Renal cortical epithelial cell (primary cell): ENCODE data around the gene NSUN6. TPM values are rescaled to one million over a fixed set of nuclear protein-coding genes. Genes with fewer than 3 reads are reported as not detected.

Experiments used
- DNase-seq: peaks from one replicate; pipeline ENCODE4 v3.0.0-alpha.2; 2011; ENCODE audit warnings: low read depth
- total RNA-seq: library from RNA; depleted of rRNA; stranded (reverse); fragments of >200 nt; gene quantifications from 2 replicates; pipeline ENCODE4 v1.2.3, GENCODE V29; 2014

Gene NSUN6
- total RNA-seq, 1 donor from 2014 or later, result 12.0 TPM

DNA sequence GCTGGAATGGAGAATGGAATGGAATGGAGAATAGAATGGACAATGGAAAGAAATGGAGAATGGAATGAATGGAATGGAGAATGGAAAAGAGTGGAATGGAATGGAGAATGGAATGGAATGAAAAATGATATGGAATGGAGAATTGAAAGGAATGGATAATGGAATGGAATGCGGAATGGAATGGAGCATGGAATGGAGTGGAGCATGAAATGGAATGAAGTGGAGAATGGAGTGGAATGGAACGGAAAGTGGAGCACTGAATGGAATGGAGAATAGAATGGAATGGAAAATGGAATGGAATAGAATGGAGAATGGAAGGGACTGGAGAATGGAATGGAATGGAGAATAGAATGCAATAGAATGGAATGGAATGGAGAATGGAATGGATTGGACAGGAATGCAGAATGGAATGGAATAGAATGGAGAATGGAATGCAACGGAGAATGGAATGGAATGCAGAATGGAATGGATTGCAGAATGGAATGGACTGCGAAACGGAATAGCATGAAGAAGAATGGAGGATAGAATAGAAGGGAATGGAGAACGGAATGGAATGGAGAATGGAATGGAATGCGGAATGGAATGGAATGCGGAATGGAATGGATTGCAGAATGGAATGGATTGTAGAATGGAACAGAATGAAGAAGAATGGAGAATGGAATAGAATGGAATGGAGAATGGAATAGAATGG is 89.4 kb downstream of the NSUN6 start:
- no peak for DNase-seq

DNA sequence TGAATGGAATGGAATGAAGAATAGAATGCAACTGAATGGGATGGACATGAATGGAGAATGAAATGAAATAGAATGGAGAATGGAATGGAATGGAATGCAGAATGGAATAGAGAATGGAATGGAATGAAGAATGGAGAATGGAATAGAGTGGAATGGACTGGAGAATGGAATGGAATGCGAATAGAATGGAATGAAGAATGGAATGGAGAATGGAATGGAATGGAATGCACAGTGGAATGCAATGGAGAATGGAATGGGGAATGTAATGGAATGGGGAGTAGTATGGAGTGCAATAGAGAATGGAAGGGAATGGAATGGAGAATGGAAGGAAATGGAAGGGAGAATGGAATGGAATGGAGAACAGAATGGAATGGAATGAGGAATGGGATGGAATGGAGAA is 93.4 kb downstream of the NSUN6 start:
- no peak for DNase-seq

DNA sequence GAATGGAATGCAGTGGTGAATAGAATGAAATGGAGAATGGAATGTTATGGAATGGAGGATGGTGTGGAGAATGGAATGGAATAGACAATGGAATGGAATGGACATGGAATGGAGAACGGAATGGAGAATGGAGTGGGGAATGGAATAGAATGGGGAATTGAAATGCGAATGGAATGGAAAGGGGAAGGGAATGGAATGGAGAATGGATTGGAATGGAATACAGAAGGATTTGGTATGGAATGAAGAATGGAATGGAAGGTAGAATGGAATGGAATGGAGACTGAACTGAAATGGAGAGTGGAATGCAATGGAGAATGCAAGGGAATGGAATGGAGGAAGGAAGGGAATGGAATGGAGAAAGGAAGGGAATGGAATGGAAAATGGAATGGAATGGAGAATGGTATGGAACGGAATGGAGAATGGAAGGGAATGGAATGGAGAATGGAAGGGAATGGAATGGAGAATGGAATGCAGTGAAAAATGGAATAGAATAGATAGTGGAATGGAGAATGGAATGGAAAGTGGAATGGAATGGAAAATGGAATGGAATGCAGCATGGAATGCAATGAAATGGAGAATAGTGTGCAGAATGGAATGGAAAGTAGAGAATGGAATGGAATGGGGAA is 94.8 kb downstream of the NSUN6 start:
- no peak for DNase-seq

DNA sequence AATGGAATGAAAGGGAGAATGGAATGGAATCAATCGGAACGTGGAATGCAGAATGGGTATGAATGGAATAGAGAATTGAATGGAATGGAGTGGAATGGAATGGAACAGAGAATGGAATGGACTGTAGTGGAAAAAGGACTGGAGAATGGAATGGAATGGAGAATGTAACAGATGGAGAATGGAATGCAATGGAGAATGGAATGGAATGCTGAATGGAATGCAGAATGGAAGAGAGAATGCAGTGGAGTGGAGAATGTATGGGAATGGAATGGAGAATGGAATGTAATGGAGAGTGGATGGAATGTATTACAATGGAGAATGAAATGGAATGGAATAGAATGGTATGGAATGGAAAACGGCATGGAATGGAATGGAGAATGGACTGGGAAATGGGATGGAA is 96.9 kb downstream of the NSUN6 start:
- peak; percentile 7 for DNase-seq

DNA sequence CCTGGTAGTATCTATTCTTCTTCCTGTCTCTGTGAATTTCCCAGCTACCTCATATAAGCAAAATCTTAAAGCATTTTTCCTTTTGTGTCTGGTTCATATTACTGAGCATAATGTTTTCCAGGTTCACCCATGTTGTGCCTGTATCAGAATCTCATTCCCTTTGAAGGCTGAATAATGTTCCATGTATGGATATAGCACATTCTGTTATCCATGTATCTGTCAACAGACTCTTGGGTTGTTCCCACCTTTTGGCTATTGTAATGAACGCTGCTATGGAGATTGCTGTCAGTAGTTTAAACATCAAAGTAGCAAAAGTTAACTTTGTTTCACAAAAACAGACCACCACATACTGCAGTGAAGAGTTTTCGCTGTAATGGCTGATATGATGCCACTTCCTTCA is 99.9 kb downstream of the NSUN6 start:
- DNase-seq, result no peak

DNA sequence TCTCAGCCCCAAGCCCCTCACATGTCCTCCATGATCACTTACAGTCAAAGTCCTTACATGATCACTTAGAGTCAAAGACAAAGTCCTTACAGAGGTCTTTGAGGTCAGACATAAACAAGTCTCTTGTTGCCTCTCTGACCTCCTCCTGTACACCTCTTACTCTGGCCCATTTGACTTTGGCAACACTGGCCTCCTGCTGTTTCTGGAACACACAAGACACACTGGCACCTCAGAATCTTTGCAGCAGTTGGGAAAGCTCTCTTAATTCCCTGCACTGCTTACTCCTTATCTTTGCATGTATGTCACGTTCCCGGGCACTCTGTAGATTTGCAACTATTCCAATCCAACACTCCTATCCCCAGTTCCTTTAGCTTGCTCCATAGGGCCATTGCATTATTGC is 102.3 kb downstream of the NSUN6 start:
- no peak for DNase-seq

DNA sequence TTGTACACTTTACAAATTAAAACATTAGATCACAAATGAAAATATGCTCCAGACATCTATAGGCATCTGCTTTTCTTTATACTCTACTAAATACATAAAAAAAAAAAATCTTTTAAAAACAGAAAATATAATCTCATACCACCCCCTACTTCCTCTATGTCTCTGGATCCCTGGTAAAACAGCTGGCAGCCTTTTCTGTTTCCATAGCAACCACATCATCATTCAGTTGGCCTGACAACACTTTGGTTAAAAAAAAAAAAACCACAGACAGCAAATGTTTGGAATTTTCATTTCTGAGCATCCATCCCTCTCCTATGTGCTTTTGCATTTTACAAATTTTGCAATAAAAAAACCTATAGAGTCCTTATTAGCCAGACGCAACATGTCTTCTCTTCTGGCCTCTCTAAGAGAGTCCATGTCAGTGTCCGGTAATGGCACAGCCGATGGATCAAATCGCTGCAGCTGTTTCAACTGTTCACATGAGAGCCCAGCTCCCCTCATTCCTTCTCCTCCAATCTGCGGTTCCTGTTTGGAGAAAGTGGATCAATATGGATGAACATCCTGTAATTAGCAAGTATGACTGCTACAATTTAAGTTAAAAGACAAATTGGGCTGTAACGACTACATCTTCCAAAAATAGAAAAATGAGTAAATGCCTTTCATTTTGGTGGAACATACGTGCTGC is 105.6 kb downstream of the NSUN6 start:
- DNase-seq, result no peak

DNA sequence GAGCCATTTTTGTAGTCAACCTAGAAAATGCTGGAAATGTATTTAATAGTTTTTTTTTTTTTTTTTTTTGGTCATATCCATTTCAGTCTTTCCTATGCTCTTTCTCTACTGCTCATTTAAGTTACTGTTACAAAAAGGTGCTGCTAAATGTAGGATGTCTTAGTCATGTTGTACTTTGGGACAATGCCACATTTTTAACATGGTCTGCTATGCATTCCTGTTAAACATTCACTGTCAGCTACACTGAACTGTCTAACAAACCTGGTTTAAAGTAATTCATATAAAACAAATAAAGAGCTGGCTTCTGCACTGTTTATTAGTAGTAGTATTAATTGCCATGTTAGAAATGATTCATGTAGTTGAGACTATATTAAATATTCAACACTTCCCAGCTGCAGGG is 108.6 kb downstream of the NSUN6 start:
- DNase-seq, result peak; percentile 90

DNA sequence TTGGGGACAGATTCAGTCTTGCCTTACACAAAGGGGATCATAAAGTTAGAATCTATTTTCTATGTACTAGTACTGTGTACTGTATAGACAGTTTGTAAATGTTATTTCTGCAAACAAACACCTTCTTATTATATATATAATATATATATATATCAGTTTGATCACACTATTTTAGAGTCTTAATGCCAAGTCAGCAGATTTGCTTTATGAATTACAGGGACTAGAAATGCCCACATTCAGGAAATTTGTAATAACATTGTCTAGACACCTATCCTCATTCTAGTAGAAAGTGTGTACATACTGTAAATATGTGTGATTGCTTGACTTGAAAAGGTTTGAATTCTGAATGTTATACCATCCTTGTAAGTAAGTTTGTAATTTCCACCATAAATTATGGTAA is 111.2 kb downstream of the NSUN6 start:
- DNase-seq, result no peak

DNA sequence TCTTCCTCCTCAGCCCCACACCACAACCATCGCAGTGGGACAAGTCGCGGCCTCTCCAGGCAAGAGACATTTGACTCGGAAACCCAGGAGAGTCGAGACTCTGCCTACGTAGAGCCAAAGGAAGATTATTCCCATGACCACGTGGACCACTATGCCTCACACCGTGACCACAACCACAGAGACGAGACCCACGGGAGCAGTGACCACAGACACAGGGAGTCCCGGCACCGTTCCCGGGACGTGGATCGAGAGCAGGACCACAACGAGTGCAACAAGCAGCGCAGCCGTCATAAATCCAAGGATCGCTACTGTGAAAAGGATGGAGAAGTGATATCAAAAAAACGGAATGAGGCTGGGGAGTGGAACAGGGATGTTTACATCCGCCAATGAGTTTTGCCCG is 112.1 kb downstream of the NSUN6 start:
- no peak for DNase-seq

DNA sequence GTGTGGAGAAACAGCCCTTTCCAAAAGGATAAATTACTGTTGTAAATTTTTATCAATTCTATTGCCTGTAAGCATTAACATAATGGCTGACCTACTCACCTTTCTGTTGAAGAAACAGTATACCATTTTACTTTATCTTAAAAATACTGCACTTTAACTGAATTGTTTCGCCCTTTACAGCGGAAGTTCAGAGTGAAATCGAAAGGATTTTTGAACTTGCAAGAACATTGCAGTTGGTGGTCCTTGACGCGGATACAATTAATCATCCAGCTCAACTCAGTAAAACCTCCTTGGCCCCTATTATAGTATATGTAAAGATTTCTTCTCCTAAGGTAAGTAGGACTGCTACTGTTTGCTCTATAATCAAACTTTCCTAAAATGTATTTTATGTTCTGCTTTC is 117.5 kb downstream of the NSUN6 start:
- no peak for DNase-seq

DNA sequence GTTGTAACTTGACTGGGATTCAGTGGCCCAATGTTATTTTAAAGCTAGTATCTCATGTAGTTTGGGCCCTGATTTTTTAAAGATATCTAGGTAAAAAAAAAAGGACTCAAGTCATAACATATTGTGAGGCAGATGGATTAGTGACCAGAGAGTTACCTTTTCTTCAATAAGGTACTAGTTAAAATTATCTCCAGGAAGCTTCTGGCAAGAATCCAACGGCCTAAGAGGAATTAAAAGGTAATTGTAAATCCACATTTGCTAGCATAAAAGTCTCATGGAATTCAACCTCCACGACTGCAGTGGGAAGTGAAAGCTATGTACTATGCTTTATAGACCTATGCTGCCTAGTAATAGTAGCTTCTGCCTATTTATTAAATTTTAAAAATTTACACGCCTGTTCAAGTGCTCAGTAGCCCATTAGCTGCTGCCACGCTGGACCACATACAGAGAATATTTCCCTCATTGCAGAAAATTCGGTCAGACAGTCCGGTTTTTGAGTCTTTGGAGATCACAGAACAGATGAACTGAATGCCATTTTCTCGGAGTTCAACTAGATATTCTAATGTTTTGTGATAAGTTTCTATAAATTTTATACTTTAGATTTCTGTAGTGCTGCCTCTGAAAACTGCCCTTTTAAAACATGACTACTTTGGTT is 118.4 kb downstream of the NSUN6 start:
- DNase-seq, result no peak

DNA sequence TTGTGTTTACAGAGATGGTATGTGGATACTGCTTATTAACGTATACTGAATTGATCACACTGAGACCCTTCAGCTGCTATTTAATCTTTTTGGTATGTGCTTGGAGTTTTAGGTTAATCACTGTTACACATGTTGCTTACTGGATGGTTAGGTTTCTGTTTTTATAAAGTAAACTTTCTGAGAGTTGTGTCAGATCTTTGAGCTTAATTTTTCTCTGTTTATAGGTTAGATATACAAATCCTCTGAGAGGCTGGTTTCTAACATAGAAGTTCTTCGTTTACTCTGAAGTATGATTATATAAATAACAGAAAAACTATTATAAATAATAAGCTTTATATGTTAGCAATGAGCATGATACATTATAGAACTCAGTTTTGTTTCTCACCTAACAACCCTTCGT is 123.1 kb downstream of the NSUN6 start:
- no peak for DNase-seq

DNA sequence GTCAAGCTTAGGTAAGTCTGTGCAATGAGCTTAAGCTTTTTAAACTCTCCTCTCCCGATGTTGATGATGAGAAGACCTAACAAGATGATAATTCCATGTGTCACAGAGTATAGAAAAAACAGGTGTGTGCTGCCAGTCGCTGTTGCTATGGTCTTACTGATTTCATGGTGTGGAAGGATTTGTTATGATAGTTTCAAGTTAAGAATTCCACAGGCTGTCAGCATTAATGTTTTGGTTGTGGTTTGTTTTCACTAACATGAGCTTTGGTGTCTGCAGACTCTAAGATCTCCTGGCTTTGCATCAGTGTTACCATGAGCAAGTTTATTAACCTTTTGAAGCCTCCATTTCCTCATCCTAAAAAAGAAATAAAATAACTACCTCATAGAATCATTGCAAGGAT is 123.7 kb downstream of the NSUN6 start:
- no peak for DNase-seq

DNA sequence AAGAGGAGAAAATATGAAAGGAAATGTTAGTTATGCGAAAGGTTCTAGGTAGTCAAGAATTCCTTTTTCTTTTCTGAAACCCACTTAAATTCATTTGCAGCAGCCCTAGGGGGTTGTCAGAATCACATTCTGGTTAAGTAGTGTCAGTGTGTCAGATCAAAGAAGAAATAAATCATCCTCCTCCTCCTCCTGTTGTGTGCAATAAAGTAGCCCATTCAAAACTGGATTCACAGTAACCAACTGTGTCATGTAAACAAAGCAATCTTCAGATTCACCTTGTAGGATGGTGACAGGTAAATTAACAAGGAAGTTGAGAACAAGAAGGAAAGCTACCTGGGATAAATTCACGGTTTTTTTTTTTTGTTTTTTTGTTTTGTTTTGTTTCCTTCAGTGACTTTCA is 127.5 kb downstream of the NSUN6 start:
- DNase-seq, result no peak

DNA sequence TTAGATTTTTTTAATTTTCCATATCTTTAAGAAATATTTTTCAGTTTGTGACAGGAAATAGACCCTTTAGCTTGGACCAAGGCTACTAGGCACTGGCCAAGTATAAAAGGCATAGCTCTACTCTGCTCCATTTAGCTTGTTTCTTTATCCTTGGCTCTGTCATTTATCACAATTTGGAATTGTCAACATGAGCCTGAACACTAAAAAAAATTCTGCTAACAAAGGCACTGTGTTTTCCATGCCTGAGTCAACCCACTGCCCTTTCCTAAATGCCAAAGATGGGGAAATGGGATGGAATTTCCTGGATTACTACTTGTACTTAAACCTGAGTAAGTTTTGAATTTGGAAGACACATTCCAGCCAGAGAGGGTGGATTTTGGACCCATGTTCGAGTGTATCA is 128.4 kb downstream of the NSUN6 start:
- no peak for DNase-seq

DNA sequence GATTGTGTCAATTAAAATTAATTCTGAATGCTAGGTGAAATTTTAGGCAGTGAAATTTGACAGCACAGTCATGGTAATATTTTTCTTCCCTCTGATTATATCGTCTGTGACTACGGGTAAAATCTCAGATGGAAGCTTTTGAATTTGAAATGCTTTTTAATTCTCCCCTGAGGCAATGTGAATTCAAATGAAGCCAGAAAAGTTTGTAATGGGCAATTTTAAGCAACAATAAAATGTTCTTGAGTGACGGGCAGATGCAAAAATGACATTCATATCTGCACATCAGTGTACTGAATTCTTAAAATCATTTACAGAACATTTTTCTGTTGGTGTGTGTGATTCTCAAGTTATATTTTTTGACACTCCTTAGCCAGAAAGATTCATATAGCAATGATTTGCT is 134.5 kb downstream of the NSUN6 start:
- no peak for DNase-seq

DNA sequence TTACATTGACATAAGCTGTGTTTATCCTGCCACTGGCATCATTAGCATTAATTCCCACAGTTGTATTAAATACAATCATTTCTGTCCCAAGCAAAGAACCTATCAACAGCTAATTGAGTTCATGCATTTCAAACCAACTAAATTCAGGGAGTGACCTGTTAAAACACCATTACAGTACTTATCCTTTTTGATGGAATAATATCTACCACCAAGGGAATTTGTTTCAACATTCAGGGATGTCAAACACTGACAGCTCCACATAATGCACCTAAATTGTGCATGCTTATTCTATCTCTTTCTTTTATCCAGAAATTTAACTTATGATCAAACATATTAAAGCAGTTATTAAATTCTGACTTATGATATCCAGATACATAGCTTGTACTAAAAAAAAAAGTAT is 136.8 kb downstream of the NSUN6 start:
- DNase-seq, result no peak

DNA sequence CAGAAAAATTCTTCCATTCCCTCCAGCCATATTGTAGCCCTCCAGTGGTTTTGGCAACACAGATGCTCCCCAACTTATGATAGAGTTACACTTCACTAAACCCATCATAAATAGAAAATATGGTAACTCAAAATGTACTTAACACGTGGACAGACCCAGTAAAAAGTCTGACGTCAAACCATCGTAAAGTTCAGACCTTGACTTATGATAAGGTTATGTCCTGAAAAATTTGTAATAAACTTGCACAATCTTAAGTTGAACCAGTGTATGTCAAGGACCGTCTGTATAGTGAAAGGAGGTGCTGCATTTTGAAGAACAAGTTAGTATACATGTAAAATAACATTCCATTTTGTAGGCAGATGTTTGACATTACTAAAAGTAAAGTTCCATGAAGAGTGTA is 142.8 kb downstream of the NSUN6 start:
- DNase-seq, result no peak

DNA sequence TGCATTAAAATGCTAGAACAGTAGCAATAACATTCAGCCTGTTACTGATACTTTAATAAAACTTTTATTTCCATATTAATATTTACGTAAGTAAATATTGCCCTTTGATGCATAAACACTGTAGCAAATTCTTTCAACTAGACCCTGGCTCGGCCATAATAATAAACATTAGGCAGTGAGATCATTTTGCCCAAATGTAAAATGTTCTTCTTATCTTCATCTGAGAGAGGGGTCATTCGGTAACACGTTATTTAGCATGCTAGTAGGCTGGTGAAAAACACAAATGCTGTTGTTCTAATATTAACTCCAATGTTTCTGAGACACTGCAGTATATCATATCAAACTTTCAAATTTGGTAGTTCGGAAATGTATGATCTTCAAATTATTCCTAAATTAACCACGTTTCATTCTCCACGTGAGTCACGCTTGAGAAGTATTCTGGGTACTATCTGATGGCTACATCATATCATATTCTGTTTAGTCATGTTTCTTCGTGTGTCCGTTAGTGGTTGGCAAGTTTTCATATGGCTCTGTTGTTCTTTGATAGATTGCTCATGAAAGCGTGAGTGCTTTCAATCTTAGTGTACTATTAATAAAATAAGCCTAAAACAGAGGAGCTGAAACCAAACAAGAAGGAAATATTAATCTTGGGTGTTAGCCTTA is 145.8 kb downstream of the NSUN6 start:
- DNase-seq, result no peak

DNA sequence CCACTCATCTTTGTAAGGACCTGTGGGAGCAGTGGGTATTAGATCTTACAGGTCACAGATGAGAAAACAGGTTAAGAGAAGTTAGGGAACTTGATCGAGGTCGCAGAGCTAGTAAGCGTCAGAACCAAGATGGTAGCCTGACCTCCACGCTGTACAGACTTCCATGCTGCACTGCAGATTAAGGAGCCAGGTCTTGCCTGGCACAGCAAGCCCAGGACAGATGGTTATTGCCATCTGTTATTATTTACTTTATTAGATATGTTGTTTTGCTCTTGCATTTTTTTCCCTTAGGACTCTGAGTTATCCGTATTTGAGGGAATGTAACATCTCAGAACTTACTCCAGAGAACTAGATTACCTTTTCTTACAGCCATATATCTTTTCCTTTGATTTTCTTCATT is 147.2 kb downstream of the NSUN6 start:
- no peak for DNase-seq

DNA sequence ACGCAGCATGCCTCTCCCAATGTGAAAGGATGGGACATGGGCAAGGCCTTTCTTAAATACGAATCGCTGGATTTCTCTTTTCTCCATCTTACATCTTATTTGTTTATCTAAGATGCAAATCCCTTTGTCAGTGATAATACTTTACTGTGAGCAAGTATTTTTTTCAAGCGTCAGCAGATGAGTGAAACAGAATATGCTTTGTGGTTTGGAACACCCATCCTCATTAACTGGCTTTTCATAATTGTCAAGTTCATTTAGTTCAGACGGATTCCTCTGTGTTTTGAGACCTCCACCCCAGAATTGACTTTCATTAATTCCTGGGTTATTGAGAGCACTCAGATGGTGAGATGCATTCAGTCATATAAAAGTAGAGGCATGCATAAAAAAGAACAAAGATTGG is 149.8 kb downstream of the NSUN6 start:
- DNase-seq, result no peak
